Ishikawa (cell line): Measurements from ENCODE around the gene RAC2.

Experiments
- CEBPB ChIP-seq: IDR thresholded peaks from 2 replicates; pipeline ENCODE4 v1.6.1; 2012
- CREB1 ChIP-seq: IDR thresholded peaks from 2 replicates; pipeline ENCODE4 v1.6.1; 2012; ENCODE audit warnings: low read depth
- EGR1 ChIP-seq: IDR thresholded peaks from 2 replicates; pipeline ENCODE4 v1.6.1; 2012
- EP300 ChIP-seq: IDR thresholded peaks from 2 replicates; pipeline ENCODE4 v1.6.1; 2012; ENCODE audit warnings: borderline replicate concordance
- FOXM1 ChIP-seq: IDR thresholded peaks from 2 replicates; pipeline ENCODE4 v1.6.1; 2012; ENCODE audit warnings: low read depth, borderline replicate concordance
- NFIC ChIP-seq: IDR thresholded peaks from 2 replicates; pipeline ENCODE4 v1.6.1; 2012
- RAD21 ChIP-seq: IDR thresholded peaks from 2 replicates; pipeline ENCODE4 v1.6.1; 2012; ENCODE audit warnings: low read depth
- TAF1 ChIP-seq: IDR thresholded peaks from 2 replicates; pipeline ENCODE4 v1.6.1; 2012; ENCODE audit warnings: low read depth, mild to moderate bottlenecking
- TCF12 ChIP-seq: IDR thresholded peaks from 2 replicates; pipeline ENCODE4 v1.6.1; 2012; ENCODE audit warnings: low read depth
- TEAD4 ChIP-seq: IDR thresholded peaks from 2 replicates; pipeline ENCODE4 v1.6.1; 2012
- USF1 ChIP-seq: IDR thresholded peaks from 2 replicates; pipeline ENCODE4 v1.6.1; 2012
- YY1 ChIP-seq: IDR thresholded peaks from 2 replicates; pipeline ENCODE4 v1.6.1; 2012; ENCODE audit warnings: low read depth
- ZBTB7A ChIP-seq: IDR thresholded peaks from 2 replicates; pipeline ENCODE4 v1.6.1; 2012; ENCODE audit warnings: low read depth
- TF ChIP-seq, protein P1 (sequence below): IDR thresholded peaks from 2 replicates; pipeline ENCODE4 v1.6.1; 2012; ENCODE audit warnings: low read depth, mild to moderate bottlenecking
- TF ChIP-seq, protein P2 (sequence below): IDR thresholded peaks from 2 replicates; pipeline ENCODE4 v1.6.1; 2012

RAC2 gene

GRCh38 chr22:37280718-37281117 lies 36.6 kb upstream of the RAC2 start:
- TF ChIP-seq EP300 (no peak), NFIC (no peak), YY1 (no peak), RAD21 (no peak), FOXM1 (no peak), TCF12 (no peak), EGR1 (no peak), USF1 (no peak), TEAD4 (no peak), ZBTB7A (no peak), CEBPB (no peak), CREB1 (no peak), TAF1 (no peak)
- TF ChIP-seq, protein P1, sequence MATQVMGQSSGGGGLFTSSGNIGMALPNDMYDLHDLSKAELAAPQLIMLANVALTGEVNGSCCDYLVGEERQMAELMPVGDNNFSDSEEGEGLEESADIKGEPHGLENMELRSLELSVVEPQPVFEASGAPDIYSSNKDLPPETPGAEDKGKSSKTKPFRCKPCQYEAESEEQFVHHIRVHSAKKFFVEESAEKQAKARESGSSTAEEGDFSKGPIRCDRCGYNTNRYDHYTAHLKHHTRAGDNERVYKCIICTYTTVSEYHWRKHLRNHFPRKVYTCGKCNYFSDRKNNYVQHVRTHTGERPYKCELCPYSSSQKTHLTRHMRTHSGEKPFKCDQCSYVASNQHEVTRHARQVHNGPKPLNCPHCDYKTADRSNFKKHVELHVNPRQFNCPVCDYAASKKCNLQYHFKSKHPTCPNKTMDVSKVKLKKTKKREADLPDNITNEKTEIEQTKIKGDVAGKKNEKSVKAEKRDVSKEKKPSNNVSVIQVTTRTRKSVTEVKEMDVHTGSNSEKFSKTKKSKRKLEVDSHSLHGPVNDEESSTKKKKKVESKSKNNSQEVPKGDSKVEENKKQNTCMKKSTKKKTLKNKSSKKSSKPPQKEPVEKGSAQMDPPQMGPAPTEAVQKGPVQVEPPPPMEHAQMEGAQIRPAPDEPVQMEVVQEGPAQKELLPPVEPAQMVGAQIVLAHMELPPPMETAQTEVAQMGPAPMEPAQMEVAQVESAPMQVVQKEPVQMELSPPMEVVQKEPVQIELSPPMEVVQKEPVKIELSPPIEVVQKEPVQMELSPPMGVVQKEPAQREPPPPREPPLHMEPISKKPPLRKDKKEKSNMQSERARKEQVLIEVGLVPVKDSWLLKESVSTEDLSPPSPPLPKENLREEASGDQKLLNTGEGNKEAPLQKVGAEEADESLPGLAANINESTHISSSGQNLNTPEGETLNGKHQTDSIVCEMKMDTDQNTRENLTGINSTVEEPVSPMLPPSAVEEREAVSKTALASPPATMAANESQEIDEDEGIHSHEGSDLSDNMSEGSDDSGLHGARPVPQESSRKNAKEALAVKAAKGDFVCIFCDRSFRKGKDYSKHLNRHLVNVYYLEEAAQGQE, result no peak
- TF ChIP-seq, protein P2, sequence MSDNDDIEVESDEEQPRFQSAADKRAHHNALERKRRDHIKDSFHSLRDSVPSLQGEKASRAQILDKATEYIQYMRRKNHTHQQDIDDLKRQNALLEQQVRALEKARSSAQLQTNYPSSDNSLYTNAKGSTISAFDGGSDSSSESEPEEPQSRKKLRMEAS, result no peak

- TF ChIP-seq CREB1 (no peak), USF1 (no peak), TCF12 (no peak), CEBPB (no peak), ZBTB7A (no peak), RAD21 (no peak), YY1 (no peak), EGR1 (no peak), EP300 (no peak), FOXM1 (no peak), TEAD4 (no peak), NFIC (no peak)
- TF ChIP-seq, protein P1, result no peak
- TF ChIP-seq, protein P2, result no peak
Observed at GRCh38 chr22:37279331-37280181, 35.5 kb upstream of the RAC2 start.

DNA sequence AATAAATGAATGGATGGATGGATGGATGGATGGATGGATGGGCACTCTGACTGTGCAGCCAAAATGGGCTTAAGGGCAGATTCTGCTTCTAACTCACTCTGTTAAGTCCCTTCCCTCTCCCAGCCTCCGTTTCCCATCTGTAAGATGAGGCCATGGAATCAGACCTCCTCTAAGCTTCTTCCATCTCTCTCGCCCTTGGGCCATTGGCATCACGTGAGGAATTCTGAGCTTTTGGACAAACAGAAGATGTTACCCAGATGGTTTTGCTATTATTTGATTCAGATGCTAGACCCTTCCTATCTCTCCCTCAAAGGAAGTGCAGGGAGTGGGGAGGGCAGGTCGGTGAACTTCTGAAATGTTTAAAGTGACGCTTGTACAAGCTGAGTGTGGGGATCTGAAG lies 34.2 kb upstream of the RAC2 start:
- TF ChIP-seq ZBTB7A (no peak), EGR1 (no peak), EP300 (no peak), TAF1 (no peak), TEAD4 (no peak), CREB1 (no peak), NFIC (no peak), TCF12 (no peak), RAD21 (no peak), YY1 (no peak), USF1 (no peak)
- TF ChIP-seq, protein P1, result no peak
- TF ChIP-seq, protein P2, result no peak
